Body of pancreas (tissue), 4 donors: ENCODE measurements around the gene HEY2.

Experiments
- CTCF ChIP-seq, 7 experiments: fragments of 450-650 bp in 4 of 7; fragments of 200-600 bp in 3 of 7; sonication (generic) in 3 of 7; IDR thresholded peaks; one replicate each; pipeline ENCODE4 v1.5.1; 2016 to 2019; ENCODE audit warnings: antibody characterized with exemption in 7 of 7
- POLR2A ChIP-seq, 3 donors: fragments of 450-650 bp; IDR thresholded peaks; one replicate each; pipeline ENCODE4 v1.6.1; 2016; ENCODE audit warnings: antibody characterized with exemption in 3 of 3, mild to moderate bottlenecking in 2 of 3

- no peak for TF ChIP-seq CTCF (IDR thresholded peaks at IDR 0.05)
- TF ChIP-seq POLR2A (IDR thresholded peaks at IDR 0.05) = no peak
Observed at GRCh38 chr6:125700581-125701353, 48.7 kb upstream of the HEY2 start.
